Lower leg skin (tissue), 3 donors: ENCODE data around the gene RASA3.

Source experiments
- CTCF ChIP-seq, 3 donors: fragments of 450-650 bp; IDR thresholded peaks; one replicate each; pipeline ENCODE4 v1.5.1; 2016; ENCODE audit warnings: antibody characterized with exemption in 3 of 3, mild to moderate bottlenecking in 3 of 3, moderate library complexity in 2 of 3
- POLR2A ChIP-seq, 2 donors: fragments of 450-650 bp; IDR thresholded peaks; one replicate each; pipeline ENCODE4 v1.6.1; 2016 to 2017; ENCODE audit warnings: antibody characterized with exemption in 2 of 2, mild to moderate bottlenecking in 1 of 2, moderate library complexity in 1 of 2

GRCh38 chr13:114109641-114110041 is 22.8 kb downstream of the RASA3 start:
- no peak for TF ChIP-seq CTCF (IDR thresholded peaks at IDR 0.05)
- TF ChIP-seq POLR2A (IDR thresholded peaks at IDR 0.05) = no peak
